Stomach (tissue), 4 donors: Measurements from ENCODE around the gene GRIN2B.

Experiments used
- CTCF ChIP-seq, 7 experiments: fragments of 450-650 bp in 4 of 7; fragments of 200-600 bp in 3 of 7; sonication (generic) in 3 of 7; IDR thresholded peaks; one replicate each; pipeline ENCODE4 v1.5.1; 2016 to 2019; ENCODE audit warnings: antibody characterized with exemption in 7 of 7, control low read depth in 2 of 7, mild to moderate bottlenecking in 1 of 7
- POLR2AphosphoS5 ChIP-seq, 3 donors: sonication (generic); formaldehyde crosslinking; IDR thresholded peaks; one replicate each; pipeline ENCODE4 v1.6.1; 2016; ENCODE audit warnings: antibody characterized with exemption in 3 of 3

- TF ChIP-seq POLR2AphosphoS5 (IDR thresholded peaks at IDR 0.05) = no peak
- no peak for TF ChIP-seq CTCF (IDR thresholded peaks at IDR 0.05)
These were observed 36.7 kb upstream of the GRIN2B start for GRCh38 chr12:14018080-14018479.
